Mesangial cell (primary cell): ENCODE data around the gene GYS1. TPM values are rescaled to one million over a fixed set of nuclear protein-coding genes. Genes with fewer than 3 reads are reported as not detected.

ENCODE experiments used
- total RNA-seq: library from RNA; depleted of rRNA; stranded (reverse); fragments of >200 nt; gene quantifications from 2 replicates; pipeline ENCODE4 v1.2.3, GENCODE V29; 2015

Gene GYS1
- 34.2 and 47.6 TPM in 2 replicates for total RNA-seq

GRCh38 chr19:48993175-48994034, at the start of gene GYS1, which contains the start of gene RUVBL2:
Gene GYS1 (minus strand): TSS chr19:48993309. CDS start chr19:48993112, 197 bp downstream.
Gene RUVBL2 (plus strand): TSS chr19:48993887. CDS start chr19:48993912, 25 bp downstream.

GRCh38 chr19:49036815-49037214, 43.7 kb upstream of the GYS1 start, which contains the start of gene CGB1:
Gene CGB1 (minus strand): TSS chr19:49036895. CDS start chr19:49036711, 184 bp downstream.

GRCh38 chr19:49031642-49032301, 38.7 kb upstream of the GYS1 start, which contains the start of gene CGB2:
Gene CGB2 (plus strand): TSS chr19:49031890. CDS start chr19:49032096, 206 bp downstream.

GRCh38 chr19:49024233-49024632, 31.1 kb upstream of the GYS1 start, which contains the start of gene CGB3:
Gene CGB3 (minus strand): TSS chr19:49024333. CDS start chr19:49023971, 362 bp downstream.

GRCh38 chr19:49017041-49017665, 24.0 kb upstream of the GYS1 start, which contains the start of gene LHB:
Gene LHB (minus strand): TSS chr19:49017091. CDS start chr19:49017081, 10 bp downstream.

GRCh38 chr19:48965040-48965805, 27.9 kb downstream of the GYS1 start, which contains the start of gene FTL:
Gene FTL (plus strand): TSS chr19:48965309. CDS start chr19:48965508, 199 bp downstream.

GRCh38 chr19:48954595-48955307, 38.4 kb downstream of the GYS1 start, which contains the start of gene BAX:
Gene BAX (plus strand): TSS chr19:48954875. CDS start chr19:48954929, 54 bp downstream.

GRCh38 chr19:48933382-48933932, 59.7 kb downstream of the GYS1 start, which contains the start of gene DHDH:
Gene DHDH (plus strand): TSS chr19:48933699. CDS start chr19:48933722, 23 bp downstream.

Other genes with a start within 250 kb of the GYS1 start
- not detected in 2 replicates for gene IZUMO1, start 246.4 kb downstream of the GYS1 start, total RNA-seq
- gene FUT1, start 240.7 kb downstream of the GYS1 start, total RNA-seq = 0.98 and 2.2 TPM in 2 replicates
- not detected in 2 replicates for gene FGF21, start 237.8 kb downstream of the GYS1 start, total RNA-seq
- 69.8 and 75.0 TPM in 2 replicates for gene BCAT2, start 182.3 kb downstream of the GYS1 start, total RNA-seq
- gene HSD17B14, start 156.8 kb downstream of the GYS1 start, total RNA-seq = 2.0 and 24.1 TPM in 2 replicates
- gene PLEKHA4, start 124.7 kb downstream of the GYS1 start, total RNA-seq = 2.8 and 12.4 TPM in 2 replicates
- 22.8 and 32.2 TPM in 2 replicates for gene PPP1R15A, start 120.9 kb downstream of the GYS1 start, total RNA-seq
- not detected in 2 replicates for gene TULP2, start 94.6 kb downstream of the GYS1 start, total RNA-seq
- gene NUCB1, start 93.0 kb downstream of the GYS1 start, total RNA-seq = 196 and 317 TPM in 2 replicates
- gene DHDH, start 59.6 kb downstream of the GYS1 start, total RNA-seq = 0.33 TPM in 1 of 2 replicates, not detected in the other
- 129 and 173 TPM in 2 replicates for gene BAX, start 38.4 kb downstream of the GYS1 start, total RNA-seq
- gene FTL, start 28.0 kb downstream of the GYS1 start, total RNA-seq = 1,218 and 2,784 TPM in 2 replicates
- 137 and 324 TPM in 2 replicates for gene RUVBL2, start 578 bp upstream of the GYS1 start, total RNA-seq
- gene LHB, start 23.8 kb upstream of the GYS1 start, total RNA-seq = 0.49 and 0.76 TPM in 2 replicates
- 0.33 TPM in 1 of 2 replicates, not detected in the other for gene CGB3, start 31.0 kb upstream of the GYS1 start, total RNA-seq
- gene CGB2, start 38.6 kb upstream of the GYS1 start, total RNA-seq = 3.9 TPM in 1 of 2 replicates, not detected in the other
- gene CGB1, start 43.6 kb upstream of the GYS1 start, total RNA-seq = 3.7 TPM in 1 of 2 replicates, not detected in the other
- 0.38 and 2.1 TPM in 2 replicates for gene CGB5, start 50.5 kb upstream of the GYS1 start, total RNA-seq
- 0.25 and 8.0 TPM in 2 replicates for gene CGB8, start 55.8 kb upstream of the GYS1 start, total RNA-seq
- gene CGB7, start 64.4 kb upstream of the GYS1 start, total RNA-seq = 3.4 and 3.6 TPM in 2 replicates
- 0.25 TPM in 1 of 2 replicates, not detected in the other for gene NTF4, start 71.5 kb upstream of the GYS1 start, total RNA-seq
- not detected in 2 replicates for gene KCNA7, start 79.4 kb upstream of the GYS1 start, total RNA-seq
- gene SNRNP70, start 92.1 kb upstream of the GYS1 start, total RNA-seq = 155 and 218 TPM in 2 replicates
- gene LIN7B, start 121.1 kb upstream of the GYS1 start, total RNA-seq = 6.4 and 8.9 TPM in 2 replicates
- 3.7 and 6.0 TPM in 2 replicates for gene C19orf73, start 125.8 kb upstream of the GYS1 start, total RNA-seq
- 2.4 and 2.7 TPM in 2 replicates for gene PPFIA3, start 126.2 kb upstream of the GYS1 start, total RNA-seq
- gene HRC, start 162.1 kb upstream of the GYS1 start, total RNA-seq = not detected in 2 replicates
- 7.7 and 13.8 TPM in 2 replicates for gene TRPM4, start 164.5 kb upstream of the GYS1 start, total RNA-seq